ENCODE results near the gene HIVEP3. TPM values are rescaled to one million over a fixed set of nuclear protein-coding genes. Genes with fewer than 3 reads are reported as not detected.

Gene HIVEP3
- total RNA-seq, 6 experiments from 2014 or later: 1.4 to 3.9 (median 2.2) TPM

DNA sequence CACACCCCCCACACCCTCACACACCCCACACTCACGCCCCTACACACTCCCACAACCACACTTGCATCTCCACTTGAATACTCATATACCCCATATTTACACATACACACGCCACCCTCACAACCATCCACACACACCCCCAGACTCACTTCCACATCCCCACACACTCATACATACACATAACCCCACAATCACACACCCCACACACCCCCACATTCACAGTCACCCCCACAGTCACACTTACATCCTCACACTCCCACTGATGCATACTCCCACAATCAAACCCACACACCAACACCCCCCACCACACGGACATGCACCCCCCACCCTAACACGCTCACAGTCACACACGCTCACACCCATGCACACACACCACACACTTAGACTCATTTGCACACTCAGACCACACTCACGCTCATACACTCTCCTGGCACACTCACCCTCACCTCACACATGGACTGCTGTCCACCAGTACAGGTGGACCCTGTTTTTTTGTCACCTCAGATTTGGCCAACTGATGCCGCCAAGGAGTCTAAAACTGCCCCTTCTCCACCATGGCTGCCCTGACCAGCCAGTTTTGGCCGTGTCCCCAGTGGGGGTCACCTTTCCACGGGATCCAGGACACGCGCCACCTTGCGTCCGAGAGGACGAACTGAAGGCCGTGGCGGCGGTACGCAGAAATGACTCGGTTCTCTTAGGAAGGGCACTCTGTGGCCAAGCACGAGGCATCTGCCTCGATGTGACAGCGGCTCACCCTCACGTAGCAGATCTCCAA, 388.9 kb downstream of the HIVEP3 start:
- TF ChIP-seq POLR2A (IDR thresholded peaks at IDR 0.05): no peak
- TF ChIP-seq, protein P1, sequence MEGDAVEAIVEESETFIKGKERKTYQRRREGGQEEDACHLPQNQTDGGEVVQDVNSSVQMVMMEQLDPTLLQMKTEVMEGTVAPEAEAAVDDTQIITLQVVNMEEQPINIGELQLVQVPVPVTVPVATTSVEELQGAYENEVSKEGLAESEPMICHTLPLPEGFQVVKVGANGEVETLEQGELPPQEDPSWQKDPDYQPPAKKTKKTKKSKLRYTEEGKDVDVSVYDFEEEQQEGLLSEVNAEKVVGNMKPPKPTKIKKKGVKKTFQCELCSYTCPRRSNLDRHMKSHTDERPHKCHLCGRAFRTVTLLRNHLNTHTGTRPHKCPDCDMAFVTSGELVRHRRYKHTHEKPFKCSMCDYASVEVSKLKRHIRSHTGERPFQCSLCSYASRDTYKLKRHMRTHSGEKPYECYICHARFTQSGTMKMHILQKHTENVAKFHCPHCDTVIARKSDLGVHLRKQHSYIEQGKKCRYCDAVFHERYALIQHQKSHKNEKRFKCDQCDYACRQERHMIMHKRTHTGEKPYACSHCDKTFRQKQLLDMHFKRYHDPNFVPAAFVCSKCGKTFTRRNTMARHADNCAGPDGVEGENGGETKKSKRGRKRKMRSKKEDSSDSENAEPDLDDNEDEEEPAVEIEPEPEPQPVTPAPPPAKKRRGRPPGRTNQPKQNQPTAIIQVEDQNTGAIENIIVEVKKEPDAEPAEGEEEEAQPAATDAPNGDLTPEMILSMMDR (IDR thresholded peaks at IDR 0.05): no peak
- intact Hi-C loops (cut with DNase I): no loop called here
- H3K27me3 ChIP-seq: no peaks in the 10 kb centered on the region
- H3K4me1 ChIP-seq: no peaks in the 10 kb centered on the region
- 85% methylated on average over 15 of the region's 23 CpGs for WGBS (ENCODE audit: insufficient coverage, low coverage, low lambda C conversion rate, missing lambda C conversion rate)
- H3K27ac ChIP-seq: no peak overlapping the region
- no peak for ATAC-seq
- peak; percentile 10 to 33 (median 30) for DNase-seq
- H3K4me3 ChIP-seq: no peak overlapping the region
- H3K36me3 ChIP-seq: no peaks in the 10 kb centered on the region
- H3K9me3 ChIP-seq: no peaks in the 10 kb centered on the region

DNA sequence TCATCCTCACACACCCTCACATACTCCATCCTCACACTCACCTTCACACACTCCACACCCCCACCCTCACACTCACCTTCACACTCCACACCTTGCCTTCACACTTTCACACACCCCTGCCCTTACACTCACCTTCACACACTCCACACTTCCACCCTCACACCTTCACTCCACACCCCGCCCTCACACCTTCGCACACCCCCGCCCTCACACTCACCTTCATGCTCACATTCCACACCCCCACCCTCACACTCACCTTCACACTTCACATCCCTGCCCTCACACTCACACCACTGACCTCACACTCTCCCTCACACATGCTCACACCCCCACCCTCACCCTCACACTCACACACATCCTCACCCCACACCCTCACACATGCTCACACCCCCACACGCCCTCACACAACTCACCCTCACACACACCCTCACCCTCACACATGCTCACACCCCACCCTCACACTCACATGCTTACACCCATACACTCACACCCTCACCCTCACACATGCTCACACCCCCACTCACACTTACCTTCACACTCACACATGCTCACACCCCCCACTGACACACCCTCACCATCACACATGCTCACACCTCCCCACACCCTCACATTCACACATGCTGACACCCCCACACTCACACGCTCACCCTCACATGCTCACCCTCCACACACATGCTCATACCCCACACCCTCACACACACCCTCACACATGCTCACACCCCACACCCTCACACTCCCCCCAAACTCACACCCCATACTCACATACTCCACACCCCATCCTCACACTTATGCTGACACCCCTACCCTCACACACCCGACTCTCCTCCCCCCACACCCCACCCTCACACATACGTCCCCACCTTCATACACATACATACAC, 389.8 kb downstream of the HIVEP3 start:
- Histone ChIP-seq H3K27ac (no peak overlapping the region), H3K4me3 (no peak overlapping the region), H3K36me3 (no peaks in the 10 kb centered on the region), H3K4me1 (no peaks in the 10 kb centered on the region), H3K27me3 (no peaks in the 10 kb centered on the region), H3K9me3 (no peaks in the 10 kb centered on the region)
- peak; percentile 4 to 28 (median 11) for DNase-seq
- intact Hi-C loops (cut with DNase I): no loop called here
- ATAC-seq: no peak
- WGBS (ENCODE audit: insufficient coverage, low coverage, low lambda C conversion rate, missing lambda C conversion rate): 63% methylated on average over 7 of the region's 7 CpGs
- TF ChIP-seq POLR2A (IDR thresholded peaks at IDR 0.05): no peak
- TF ChIP-seq, protein P1 (IDR thresholded peaks at IDR 0.05): no peak

DNA sequence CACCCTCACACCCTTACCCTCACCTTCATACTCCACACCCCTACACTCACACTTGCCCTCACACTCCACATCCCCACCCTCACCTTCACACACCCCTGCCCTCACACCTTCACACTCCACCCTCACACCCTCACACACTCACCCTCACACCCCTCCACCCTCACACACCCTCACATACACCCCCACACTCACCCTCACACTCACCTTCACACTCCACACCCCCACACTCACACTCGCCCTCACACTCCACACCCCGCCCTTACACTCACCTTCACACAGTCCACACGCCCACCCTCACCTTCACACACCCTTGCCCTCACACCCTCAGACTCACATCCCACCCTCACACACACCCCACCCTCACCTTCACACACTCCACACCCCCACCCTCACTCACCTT, 390.6 kb downstream of the HIVEP3 start:
- Histone ChIP-seq H3K27me3 (no peaks in the 10 kb centered on the region), H3K36me3 (no peaks in the 10 kb centered on the region), H3K4me1 (no peaks in the 10 kb centered on the region), H3K4me3 (no peak overlapping the region), H3K9me3 (no peaks in the 10 kb centered on the region), H3K27ac (no peak overlapping the region)
- ATAC-seq (no peak), DNase-seq (peak; percentile 3 to 38 (median 21))
- TF ChIP-seq, protein P1 (IDR thresholded peaks at IDR 0.05): no peak
- no peak for TF ChIP-seq POLR2A (IDR thresholded peaks at IDR 0.05)
- intact Hi-C loops (cut with DNase I): no loop called here
- WGBS (ENCODE audit: insufficient coverage, low coverage, low lambda C conversion rate, missing lambda C conversion rate): 91% methylated on average over 3 of the region's 3 CpGs

DNA sequence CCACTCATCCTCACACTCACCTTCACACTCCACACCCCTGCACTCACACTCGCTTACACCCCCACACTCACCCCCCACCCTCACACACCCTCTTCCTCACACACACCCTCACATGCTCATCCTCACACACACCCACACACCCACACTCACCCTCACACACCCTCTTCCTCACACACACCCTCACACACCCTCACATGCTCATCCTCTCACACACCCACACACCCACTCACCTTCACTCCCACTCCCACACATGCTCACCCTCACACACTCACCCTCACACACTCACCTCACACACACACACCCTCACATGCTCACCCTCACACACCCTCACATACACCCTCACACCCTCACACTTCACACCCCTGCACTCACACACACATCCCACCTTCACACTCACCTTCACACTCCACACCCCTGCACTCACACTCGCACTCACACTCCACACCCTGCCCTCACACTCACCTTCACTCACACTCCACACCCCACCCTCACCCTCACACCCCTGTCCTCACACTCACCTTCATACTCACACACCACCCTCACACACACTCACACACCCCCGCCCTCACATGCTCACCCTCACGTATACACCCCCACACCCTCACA, 391.7 kb downstream of the HIVEP3 start:
- H3K27me3 ChIP-seq: no peaks in the 10 kb centered on the region
- ATAC-seq: no peak
- 97% methylated on average over 4 of the region's 4 CpGs for WGBS (ENCODE audit: insufficient coverage, low coverage, low lambda C conversion rate, missing lambda C conversion rate)
- H3K27ac ChIP-seq: no peak overlapping the region
- H3K4me3 ChIP-seq: no peak overlapping the region
- TF ChIP-seq, protein P1 (IDR thresholded peaks at IDR 0.05): no peak
- no peak for TF ChIP-seq POLR2A (IDR thresholded peaks at IDR 0.05)
- no peaks in the 10 kb centered on the region for H3K4me1 ChIP-seq
- no peaks in the 10 kb centered on the region for H3K36me3 ChIP-seq
- no peaks in the 10 kb centered on the region for H3K9me3 ChIP-seq
- intact Hi-C loops (cut with DNase I): no loop called here
- DNase-seq: peak in 2 of 3 donors; percentile 2 to 15

All from right lobe of liver (tissue), 6 donors.